Trophoblast cell (in vitro differentiated cells and primary cell): ENCODE data around the gene RPGRIP1.

Source experiments
- DNase-seq, 2 donors: peaks; one replicate each; pipeline ENCODE4 v3.0.0-alpha.2; 2016
- H2AFZ ChIP-seq: 2 replicates; pipeline ENCODE4 v1.6.1; 2013; ENCODE audit warnings: low read length, moderate library complexity, mild to moderate bottlenecking; ENCODE audit not compliant: insufficient read depth, poor library complexity
- H2AK5ac ChIP-seq: 2 replicates; pipeline ENCODE4 v1.6.1; 2013; ENCODE audit warnings: mild to moderate bottlenecking, low read length
- H2BK120ac ChIP-seq: 2 replicates; pipeline ENCODE4 v1.6.1; 2013; ENCODE audit warnings: low read length, mild to moderate bottlenecking, moderate library complexity; ENCODE audit not compliant: insufficient read depth, poor library complexity
- H2BK12ac ChIP-seq: 2 replicates; pipeline ENCODE4 v1.6.1; 2013; ENCODE audit warnings: mild to moderate bottlenecking, low read length, moderate library complexity
- H2BK5ac ChIP-seq: 2 replicates; pipeline ENCODE4 v1.6.1; 2013; ENCODE audit warnings: low read length, low read depth, moderate library complexity, mild to moderate bottlenecking; ENCODE audit not compliant: poor library complexity
- H3K14ac ChIP-seq: 2 replicates; pipeline ENCODE4 v1.6.1; 2013; ENCODE audit warnings: mild to moderate bottlenecking, low read length
- H3K18ac ChIP-seq: 2 replicates; pipeline ENCODE4 v1.6.1; 2013; ENCODE audit warnings: mild to moderate bottlenecking, low read length
- H3K23ac ChIP-seq: 2 replicates; pipeline ENCODE4 v1.6.1; 2013; ENCODE audit warnings: low read length
- H3K27ac ChIP-seq: 2 replicates; pipeline ENCODE4 v1.5.1; 2013; ENCODE audit warnings: low read depth, mild to moderate bottlenecking, inconsistent platforms, low read length, moderate library complexity
- H3K27me3 ChIP-seq: 2 replicates; pipeline ENCODE4 v1.6.1; 2013; ENCODE audit warnings: inconsistent platforms, mild to moderate bottlenecking, low read length, moderate library complexity; ENCODE audit not compliant: insufficient read depth
- H3K36me3 ChIP-seq, 2 experiments: 1 replicate in 1 of 2; 2 replicates in 1 of 2; pipeline ENCODE4 v1.6.1; 2013; ENCODE audit warnings: low read length in 2 of 2, mild to moderate bottlenecking in 2 of 2, moderate library complexity in 1 of 2; ENCODE audit not compliant: insufficient read depth in 2 of 2, control insufficient read depth in 1 of 2
- H3K4ac ChIP-seq: 2 replicates; pipeline ENCODE4 v1.6.1; 2013; ENCODE audit warnings: low read depth, mild to moderate bottlenecking, low read length, moderate library complexity
- H3K4me1 ChIP-seq, 2 experiments: 1 replicate in 1 of 2; 2 replicates in 1 of 2; pipeline ENCODE4 v1.6.1; 2013; ENCODE audit warnings: low read length in 2 of 2, mild to moderate bottlenecking in 2 of 2, moderate library complexity in 1 of 2; ENCODE audit not compliant: insufficient read depth in 2 of 2, control insufficient read depth in 1 of 2
- H3K4me2 ChIP-seq: 2 replicates; pipeline ENCODE4 v1.6.1; 2013; ENCODE audit warnings: inconsistent platforms, mild to moderate bottlenecking, low read length, moderate library complexity
- H3K4me3 ChIP-seq: 2 replicates; pipeline ENCODE4 v1.5.1; 2013; ENCODE audit warnings: mild to moderate bottlenecking, low read depth, low read length, inconsistent platforms
- H3K79me1 ChIP-seq: one replicate; pipeline ENCODE4 v1.6.1; 2013; ENCODE audit warnings: low read length
- H3K79me2 ChIP-seq: 2 replicates; pipeline ENCODE4 v1.6.1; 2013; ENCODE audit warnings: low read length, mild to moderate bottlenecking; ENCODE audit not compliant: control insufficient read depth, insufficient read depth, poor library complexity
- H3K9ac ChIP-seq: 2 replicates; pipeline ENCODE4 v1.6.1; 2013; ENCODE audit warnings: mild to moderate bottlenecking, low read length
- H3K9me3 ChIP-seq: 2 replicates; pipeline ENCODE4 v1.6.1; 2013; ENCODE audit warnings: low read depth, mild to moderate bottlenecking, control low read depth, inconsistent platforms, low read length; ENCODE audit not compliant: insufficient read depth
- H4K12ac ChIP-seq: 2 replicates; pipeline ENCODE4 v1.6.1; 2013; ENCODE audit warnings: low read depth, mild to moderate bottlenecking, low read length, moderate library complexity
- H4K8ac ChIP-seq: 2 replicates; pipeline ENCODE4 v1.6.1; 2013; ENCODE audit warnings: low read depth, mild to moderate bottlenecking, low read length, moderate library complexity
- H4K91ac ChIP-seq: one replicate; pipeline ENCODE4 v1.6.1; 2013; ENCODE audit warnings: low read depth, mild to moderate bottlenecking, low read length, moderate library complexity
- WGBS: extraction: QIAGEN DNeasy Blood & Tissue Kit; methylation state at CpG from one replicate; pipeline ENCODE4 v1.1.7; 2013; ENCODE audit warnings: missing lambda C conversion rate; ENCODE audit not compliant: insufficient read length, insufficient coverage; ENCODE audit errors: extremely low coverage; 5-methylcytosine and 5-hydroxymethylcytosine counted together

The RPGRIP1 gene

DNA sequence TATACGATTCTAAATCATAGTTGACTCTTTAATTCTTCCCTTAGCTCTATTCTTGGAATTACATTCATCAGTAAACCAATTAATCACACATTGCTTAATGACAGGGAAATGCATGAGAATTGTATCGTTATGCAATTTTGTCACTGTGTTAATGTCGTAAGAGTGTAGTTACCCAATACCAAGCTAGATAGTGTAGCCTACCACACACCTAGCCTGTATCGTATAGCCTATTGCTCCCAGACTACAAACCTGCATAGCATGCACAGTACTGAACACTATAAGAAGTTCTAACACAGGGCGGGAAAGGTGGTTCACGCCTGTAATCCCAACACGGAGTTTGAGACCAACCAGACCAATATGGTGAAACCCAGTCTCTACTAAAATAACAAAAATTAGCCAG lies 35.3 kb upstream of the RPGRIP1 start:
- no CpG with 5 or more reads among the region's 7 CpGs for WGBS
- Histone ChIP-seq H4K12ac (no peak overlapping the region), H4K8ac (no peak overlapping the region), H2AK5ac (no peak overlapping the region), H3K4me2 (no peak overlapping the region), H3K23ac (no peak overlapping the region), H4K91ac (no peak overlapping the region), H3K14ac (no peak overlapping the region), H3K18ac (no peak overlapping the region), H3K9ac (no peak overlapping the region), H3K36me3 (peaks cover 32 to 36% of the 10 kb centered on the region in 2 experiments), H2BK12ac (no peak overlapping the region), H3K9me3 (no peaks in the 10 kb centered on the region), H3K4ac (peak overlapping the region; percentile 72), H3K27me3 (no peaks in the 10 kb centered on the region), H2AFZ (no peak overlapping the region), H3K79me2 (peaks cover 22% of the 10 kb centered on the region), H3K4me3 (no peak overlapping the region), H2BK120ac (no peak overlapping the region), H2BK5ac (no peak overlapping the region), H3K4me1 (peaks cover 0 to 2% of the 10 kb centered on the region in 2 experiments), H3K27ac (no peak overlapping the region), H3K79me1 (no peaks in the 10 kb centered on the region)
- DNase-seq: peak in 1 of 2 donors; percentile 77

DNA sequence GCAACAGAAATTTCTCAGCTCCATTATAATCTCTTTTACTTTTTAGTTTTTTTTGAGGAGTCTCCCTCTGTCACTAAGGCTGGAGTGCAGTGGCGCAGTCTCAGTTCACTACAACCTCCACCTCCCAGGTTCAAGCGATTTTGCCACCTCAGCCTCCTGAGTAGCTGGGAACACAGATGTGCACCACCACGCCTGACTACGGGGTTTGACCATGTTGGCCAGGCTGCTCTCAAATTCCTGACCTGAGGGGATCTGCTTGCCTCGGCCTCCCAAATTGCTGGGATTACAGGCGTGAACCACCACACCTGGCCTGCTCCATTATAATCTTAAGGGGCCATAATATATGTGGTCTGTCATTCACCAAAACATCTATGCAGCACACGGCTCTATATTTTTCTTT lies 34.1 kb upstream of the RPGRIP1 start:
- no peak overlapping the region for H3K18ac ChIP-seq
- H4K8ac ChIP-seq: no peak overlapping the region
- no peak overlapping the region for H3K27ac ChIP-seq
- peaks cover 20% of the 10 kb centered on the region for H3K79me2 ChIP-seq
- peaks cover 31 to 37% of the 10 kb centered on the region in 2 experiments for H3K36me3 ChIP-seq
- H3K9ac ChIP-seq: no peak overlapping the region
- no peaks in the 10 kb centered on the region for H3K9me3 ChIP-seq
- no peak overlapping the region for H2BK5ac ChIP-seq
- no peak for DNase-seq
- no peak overlapping the region for H2BK120ac ChIP-seq
- H3K4me2 ChIP-seq: no peak overlapping the region
- peaks cover 0 to 2% of the 10 kb centered on the region in 2 experiments for H3K4me1 ChIP-seq
- H2AK5ac ChIP-seq: no peak overlapping the region
- no peak overlapping the region for H3K14ac ChIP-seq
- no peak overlapping the region for H4K91ac ChIP-seq
- H4K12ac ChIP-seq: no peak overlapping the region
- H3K23ac ChIP-seq: no peak overlapping the region
- H2BK12ac ChIP-seq: no peak overlapping the region
- no CpG with 5 or more reads among the region's 7 CpGs for WGBS
- H3K4me3 ChIP-seq: no peak overlapping the region
- H3K4ac ChIP-seq: peak overlapping the region; percentile 13
- no peaks in the 10 kb centered on the region for H3K27me3 ChIP-seq
- H3K79me1 ChIP-seq: no peaks in the 10 kb centered on the region
- no peak overlapping the region for H2AFZ ChIP-seq

DNA sequence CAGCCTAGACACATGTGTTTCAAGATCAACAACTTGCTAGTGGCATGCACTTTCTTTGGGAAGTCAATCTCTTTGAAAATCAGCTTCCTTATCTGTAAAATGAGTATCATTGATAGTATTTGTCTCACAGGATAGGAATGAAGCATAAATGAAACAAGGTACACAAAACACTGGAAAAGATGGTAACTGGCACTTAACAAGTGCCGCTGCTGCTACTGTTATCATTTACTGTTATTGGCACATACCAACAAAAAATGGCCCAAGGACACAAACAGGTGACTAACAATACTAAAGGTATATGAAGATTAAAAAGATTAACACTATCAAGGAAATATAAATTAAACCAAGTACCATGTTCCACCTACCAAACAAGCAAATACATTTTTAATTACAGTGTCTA lies 31.5 kb upstream of the RPGRIP1 start:
- H2BK120ac ChIP-seq: no peak overlapping the region
- no peak overlapping the region for H2BK5ac ChIP-seq
- peaks cover 0 to 2% of the 10 kb centered on the region in 2 experiments for H3K4me1 ChIP-seq
- H3K79me2 ChIP-seq: peaks cover 21% of the 10 kb centered on the region
- H3K79me1 ChIP-seq: no peaks in the 10 kb centered on the region
- H3K23ac ChIP-seq: no peak overlapping the region
- peak overlapping the region; percentile 88 for H3K4ac ChIP-seq
- no CpG with 5 or more reads among the region's 1 CpG for WGBS
- H2AK5ac ChIP-seq: no peak overlapping the region
- no peak overlapping the region for H3K9ac ChIP-seq
- no peak overlapping the region for H3K14ac ChIP-seq
- no peaks in the 10 kb centered on the region for H3K9me3 ChIP-seq
- no peak overlapping the region for H4K8ac ChIP-seq
- DNase-seq: peak; percentile 43 to 82
- no peaks in the 10 kb centered on the region for H3K27me3 ChIP-seq
- no peak overlapping the region for H2BK12ac ChIP-seq
- no peak overlapping the region for H3K27ac ChIP-seq
- H3K4me2 ChIP-seq: no peak overlapping the region
- H3K18ac ChIP-seq: no peak overlapping the region
- peak overlapping the region; percentile 43 for H4K12ac ChIP-seq
- peaks cover 38 to 41% of the 10 kb centered on the region in 2 experiments for H3K36me3 ChIP-seq
- H2AFZ ChIP-seq: no peak overlapping the region
- H4K91ac ChIP-seq: no peak overlapping the region
- H3K4me3 ChIP-seq: no peak overlapping the region

DNA sequence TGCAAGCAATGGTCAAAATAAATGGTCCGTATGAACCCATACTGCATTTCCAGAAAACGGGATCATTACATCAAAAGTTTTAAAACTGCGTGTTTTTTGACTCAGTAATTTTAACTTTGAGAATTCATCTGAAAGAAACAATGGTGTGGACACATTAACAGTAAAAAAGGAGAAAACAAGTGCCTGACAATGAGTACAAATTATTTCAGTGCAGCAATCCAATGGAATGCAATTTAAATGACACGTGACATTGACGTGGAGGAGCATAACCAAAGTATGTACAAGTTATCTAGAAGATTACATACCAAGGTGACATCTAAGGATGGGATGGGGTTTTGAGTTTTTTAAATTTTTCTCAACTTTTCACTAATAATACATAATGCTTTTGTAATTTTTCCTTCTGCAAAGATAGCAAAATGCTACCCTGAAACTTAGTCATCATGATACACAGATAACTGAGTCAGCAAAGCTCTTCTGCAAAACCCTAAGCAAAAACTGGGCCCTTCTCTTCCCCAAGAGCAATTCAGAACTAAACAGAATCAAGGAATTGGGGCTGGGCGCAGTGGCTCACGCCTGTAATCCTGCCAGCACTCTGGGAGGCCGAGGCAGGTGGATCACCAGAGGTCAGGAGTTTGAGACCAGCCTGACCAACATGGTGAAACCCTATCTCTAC lies 31.0 kb upstream of the RPGRIP1 start:
- DNase-seq: peak; percentile 47 to 89
- H3K23ac ChIP-seq: no peak overlapping the region
- H4K12ac ChIP-seq: no peak overlapping the region
- H3K4me1 ChIP-seq: peaks cover 0 to 2% of the 10 kb centered on the region in 2 experiments
- H3K9ac ChIP-seq: no peak overlapping the region
- no peak overlapping the region for H4K8ac ChIP-seq
- H3K79me2 ChIP-seq: peaks cover 24% of the 10 kb centered on the region
- no peak overlapping the region for H3K4me3 ChIP-seq
- no peak overlapping the region for H4K91ac ChIP-seq
- no peaks in the 10 kb centered on the region for H3K79me1 ChIP-seq
- H2AK5ac ChIP-seq: no peak overlapping the region
- H3K14ac ChIP-seq: no peak overlapping the region
- no peak overlapping the region for H3K27ac ChIP-seq
- H2AFZ ChIP-seq: no peak overlapping the region
- no peaks in the 10 kb centered on the region for H3K27me3 ChIP-seq
- no CpG with 5 or more reads among the region's 8 CpGs for WGBS
- H2BK120ac ChIP-seq: no peak overlapping the region
- peaks cover 41 to 44% of the 10 kb centered on the region in 2 experiments for H3K36me3 ChIP-seq
- no peak overlapping the region for H3K4me2 ChIP-seq
- H2BK5ac ChIP-seq: no peak overlapping the region
- peak overlapping the region; percentile 99 for H3K4ac ChIP-seq
- no peak overlapping the region for H2BK12ac ChIP-seq
- H3K18ac ChIP-seq: no peak overlapping the region
- no peaks in the 10 kb centered on the region for H3K9me3 ChIP-seq
